Measurements from ENCODE around the gene CDC42SE2. TPM values are rescaled to one million over a fixed set of nuclear protein-coding genes. Genes with fewer than 3 reads are reported as not detected.
"Not testable (repeated sequence)": the region's sequence is repeated elsewhere in the genome, so short reads cannot be mapped to it uniquely, and the experiment has no call there.

CDC42SE2 gene
- total RNA-seq, 2 donors from 2014 or later: 51.0 to 63.5 TPM

GRCh38 chr5:131277875-131278740 is 14.3 kb downstream of the CDC42SE2 start:
- DNase-seq (ENCODE audit: low spot score): no peak
- H3K4me3 ChIP-seq: no peak overlapping the region
- WGBS: 96% methylated on average over 5 of the region's 5 CpGs
- no peak overlapping the region for H3K27ac ChIP-seq
- TF ChIP-seq CTCF (IDR thresholded peaks at IDR 0.05): no peak
- TF ChIP-seq POLR2A (IDR thresholded peaks at IDR 0.05): no peak
- TF ChIP-seq POLR2AphosphoS5 (IDR thresholded peaks at IDR 0.05): no peak
- no peaks in the 10 kb centered on the region for H3K36me3 ChIP-seq
- intact Hi-C loops (cut with DNase I): no loop called here
- H3K27me3 ChIP-seq (replicated peaks; ENCODE audit: insufficient read depth): no peaks in the 10 kb centered on the region
- H3K4me1 ChIP-seq (replicated peaks): peaks cover 3% of the 10 kb centered on the region
- H3K9me3 ChIP-seq: no peaks in the 10 kb centered on the region

GRCh38 chr5:131278741-131279124 is 14.9 kb downstream of the CDC42SE2 start:
- H3K4me3 ChIP-seq; intact Hi-C loops (cut with DNase I); H3K27ac ChIP-seq; H3K27me3 ChIP-seq (replicated peaks; ENCODE audit: insufficient read depth); DNase-seq (ENCODE audit: low spot score); H3K9me3 ChIP-seq; H3K36me3 ChIP-seq; H3K4me1 ChIP-seq (replicated peaks): not testable (repeated sequence)
- 79% methylated on average over 6 of the region's 6 CpGs for WGBS

GRCh38 chr5:131279204-131279603 is 15.4 kb downstream of the CDC42SE2 start:
- H3K27ac ChIP-seq: no peak overlapping the region
- 74% methylated on average over 1 of the region's 1 CpG for WGBS
- intact Hi-C loops (cut with DNase I): no loop called here

GRCh38 chr5:131280417-131280816 is 16.6 kb downstream of the CDC42SE2 start:
- no peaks in the 10 kb centered on the region for H3K27me3 ChIP-seq (replicated peaks; ENCODE audit: insufficient read depth)
- no peaks in the 10 kb centered on the region for H3K36me3 ChIP-seq
- WGBS: 46% methylated on average over 3 of the region's 3 CpGs
- no peak overlapping the region for H3K4me3 ChIP-seq
- H3K27ac ChIP-seq: peak overlapping the region in 1 of 2 donors; percentile 7
- intact Hi-C loops (cut with DNase I): no loop called here
- peaks cover 3% of the 10 kb centered on the region for H3K4me1 ChIP-seq (replicated peaks)
- no peak for DNase-seq (ENCODE audit: low spot score)
- TF ChIP-seq POLR2AphosphoS5 (IDR thresholded peaks at IDR 0.05) (no peak), CTCF (IDR thresholded peaks at IDR 0.05) (no peak), POLR2A (IDR thresholded peaks at IDR 0.05) (no peak)
- no peaks in the 10 kb centered on the region for H3K9me3 ChIP-seq

More at GRCh38 chr5:131279204-131279603, 15.4 kb downstream of the CDC42SE2 start:
- Histone ChIP-seq H3K36me3 (no peaks in the 10 kb centered on the region), H3K27me3 (replicated peaks; ENCODE audit: insufficient read depth) (no peaks in the 10 kb centered on the region), H3K4me1 (replicated peaks) (peaks cover 3% of the 10 kb centered on the region), H3K4me3 (no peak overlapping the region), H3K9me3 (no peaks in the 10 kb centered on the region)
- DNase-seq (ENCODE audit: low spot score): no peak
- no peak for TF ChIP-seq CTCF (IDR thresholded peaks at IDR 0.05)
- no peak for TF ChIP-seq POLR2A (IDR thresholded peaks at IDR 0.05)
- TF ChIP-seq POLR2AphosphoS5 (IDR thresholded peaks at IDR 0.05): no peak

GRCh38 chr5:131281133-131281867 is 17.4 kb downstream of the CDC42SE2 start:
- TF ChIP-seq POLR2AphosphoS5 (IDR thresholded peaks at IDR 0.05) (no peak), CTCF (IDR thresholded peaks at IDR 0.05) (no peak), POLR2A (IDR thresholded peaks at IDR 0.05) (no peak)
- no peak overlapping the region for H3K4me3 ChIP-seq
- peak overlapping the region; percentile 6 to 30 for H3K27ac ChIP-seq
- 30% methylated on average over 5 of the region's 5 CpGs for WGBS
- intact Hi-C loops (cut with DNase I): no loop called here
- peaks cover 3% of the 10 kb centered on the region for H3K4me1 ChIP-seq (replicated peaks)
- H3K36me3 ChIP-seq: no peaks in the 10 kb centered on the region
- H3K27me3 ChIP-seq (replicated peaks; ENCODE audit: insufficient read depth): no peaks in the 10 kb centered on the region
- no peaks in the 10 kb centered on the region for H3K9me3 ChIP-seq
- DNase-seq (ENCODE audit: low spot score): no peak
